HEK293T (cell line): ENCODE results near the gene CNKSR2.

Source experiments
- FOXK2 ChIP-seq: fragments of 450-650 bp; IDR thresholded peaks from 2 replicates; pipeline ENCODE4 v1.6.1; 2016; ENCODE audit warnings: mild to moderate bottlenecking
- FOXM1 ChIP-seq: fragments of 450-650 bp; IDR thresholded peaks from 2 replicates; pipeline ENCODE4 v1.6.1; 2017; ENCODE audit warnings: mild to moderate bottlenecking, borderline replicate concordance
- HDGF ChIP-seq: fragments of 450-650 bp; IDR thresholded peaks from 2 replicates; pipeline ENCODE4 v1.6.1; 2017; ENCODE audit warnings: antibody characterized with exemption, borderline replicate concordance
- L3MBTL2 ChIP-seq: fragments of 450-650 bp; conservative IDR thresholded peaks from 2 replicates; pipeline ENCODE4 v1.6.1; 2016; ENCODE audit warnings: mild to moderate bottlenecking
- SP1 ChIP-seq: fragments of 450-650 bp; IDR thresholded peaks from 2 replicates; pipeline ENCODE4 v1.6.1; 2017
- SUZ12 ChIP-seq: fragments of 450-650 bp; IDR thresholded peaks from 2 replicates; pipeline ENCODE4 v1.6.1; 2016; ENCODE audit warnings: mild to moderate bottlenecking
- ZNF384 ChIP-seq: fragments of 450-650 bp; IDR thresholded peaks from 2 replicates; pipeline ENCODE4 v1.6.1; 2016

DNA sequence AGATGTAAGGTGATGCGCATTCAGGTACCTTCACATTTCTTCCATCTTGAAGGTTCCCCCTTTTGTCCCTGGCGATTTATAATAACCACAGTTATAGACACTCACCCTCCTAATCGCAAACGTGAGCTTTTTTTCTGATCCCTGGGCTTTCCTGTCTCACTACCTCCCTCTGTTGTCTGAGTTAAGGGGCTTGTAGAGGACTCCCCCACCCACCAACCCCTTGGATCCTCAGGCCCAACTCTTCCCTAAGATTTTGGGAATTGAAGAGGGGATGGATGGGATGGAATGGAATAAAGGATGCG is 1.4 kb downstream of the CNKSR2 start:
- TF ChIP-seq SP1 (no peak), FOXK2 (no peak), HDGF (no peak), SUZ12 (no peak), FOXM1 (no peak), L3MBTL2 (no peak), ZNF384 (no peak)
